Keratinocyte (primary cell): ENCODE results near the gene UNC5A. TPM values are rescaled to one million over a fixed set of nuclear protein-coding genes. Genes with fewer than 3 reads are reported as not detected.

Experiments used
- DNase-seq: peaks from one replicate; pipeline ENCODE4 v3.0.0-alpha.2; 2011; ENCODE audit warnings: low read depth, missing footprints, low spot score
- FAIRE-seq: peaks from 2 replicates; lab custom pipeline; 2011; peaks lifted over from hg19 to GRCh38; lab: Jason Lieb, UNC
- H2AFZ ChIP-seq: 2 replicates; pipeline ENCODE4 v1.6.0; 2012; ENCODE audit warnings: low read length, control low read depth, inconsistent platforms; ENCODE audit not compliant: control insufficient read depth
- H3K27ac ChIP-seq: 2 replicates; pipeline ENCODE4 v1.5.1; 2011; ENCODE audit warnings: low read length; ENCODE audit not compliant: control insufficient read depth, insufficient read depth
- H3K27me3 ChIP-seq: 3 replicates; pipeline ENCODE4 v1.6.0; 2011; ENCODE audit warnings: low read length; ENCODE audit not compliant: control insufficient read depth, insufficient read depth; ENCODE audit errors: extremely low read depth
- H3K36me3 ChIP-seq, 2 experiments: 2 replicates in 1 of 2; 3 replicates in 1 of 2; pipeline ENCODE4 v1.5.1; 2011; ENCODE audit warnings: low read length in 2 of 2, mild to moderate bottlenecking in 1 of 2; ENCODE audit not compliant: control insufficient read depth in 2 of 2, insufficient read depth in 2 of 2; ENCODE audit errors: extremely low read depth in 1 of 2
- H3K4me1 ChIP-seq: 3 replicates; pipeline ENCODE4 v1.5.1; 2011; ENCODE audit warnings: low read length; ENCODE audit not compliant: control insufficient read depth, insufficient read depth; ENCODE audit errors: extremely low read depth
- H3K4me2 ChIP-seq: 3 replicates; pipeline ENCODE4 v1.6.0; 2011; ENCODE audit warnings: low read depth, low read length; ENCODE audit not compliant: control insufficient read depth, insufficient read depth; ENCODE audit errors: extremely low read depth
- H3K4me3 ChIP-seq, 3 experiments: fragments of 200-600 bp in 1 of 3; sonication (generic) in 1 of 3; 2 replicates in 2 of 3; 3 replicates in 1 of 3; pipeline ENCODE4 v1.5.1; 2011 to 2016; ENCODE audit warnings: low read length in 3 of 3, mild to moderate bottlenecking in 3 of 3, control low read depth in 2 of 3, inconsistent platforms in 1 of 3, low read depth in 1 of 3, mixed read lengths in 1 of 3, mixed run types in 1 of 3, moderate library complexity in 1 of 3; ENCODE audit not compliant: control insufficient read depth in 2 of 3, insufficient read depth in 2 of 3; ENCODE audit errors: extremely low read depth in 1 of 3
- H3K79me2 ChIP-seq: 2 replicates; pipeline ENCODE4 v1.6.0; 2012; ENCODE audit warnings: low read length; ENCODE audit not compliant: control insufficient read depth, insufficient read depth
- H3K9ac ChIP-seq: 3 replicates; pipeline ENCODE4 v1.6.0; 2011; ENCODE audit warnings: low read length; ENCODE audit not compliant: control insufficient read depth, insufficient read depth; ENCODE audit errors: extremely low read depth
- H3K9me1 ChIP-seq: 3 replicates; pipeline ENCODE4 v1.6.0; 2011; ENCODE audit warnings: low read length; ENCODE audit not compliant: control insufficient read depth, insufficient read depth; ENCODE audit errors: extremely low read depth
- H3K9me3 ChIP-seq: 2 replicates; pipeline ENCODE4 v1.5.1; 2012; ENCODE audit warnings: low read depth, low read length; ENCODE audit not compliant: control insufficient read depth
- H4K20me1 ChIP-seq: 3 replicates; pipeline ENCODE4 v1.6.0; 2011; ENCODE audit warnings: low read length; ENCODE audit not compliant: control insufficient read depth, insufficient read depth; ENCODE audit errors: extremely low read depth
- CTCF ChIP-seq, 3 experiments: IDR thresholded peaks in 1 of 3; conservative IDR thresholded peaks in 1 of 3; optimal IDR thresholded peaks in 1 of 3; 2 replicates in 2 of 3; 3 replicates in 1 of 3; pipeline versions ENCODE3 to v1.5.1; 2011; ENCODE audit warnings: low read length in 3 of 3, mild to moderate bottlenecking in 3 of 3, moderate library complexity in 2 of 3, control low read depth in 1 of 3, inconsistent platforms in 1 of 3; ENCODE audit not compliant: insufficient read depth in 2 of 3; ENCODE audit errors: extremely low read depth in 1 of 3
- EZH2 ChIP-seq: IDR thresholded peaks from one replicate; pipeline ENCODE4 v1.6.1; 2012; ENCODE audit warnings: inconsistent platforms, mild to moderate bottlenecking, low read length, moderate library complexity
- dilution Hi-C: fragments of 300-500 bp; cut with MboI; formaldehyde crosslinking; loops from one replicate; pipeline ENCODE4 v1.7.0; 2020; ENCODE audit warnings: low sequenced_read_pairs; ENCODE audit not compliant: extremely low pct_ligation_motif_present
- polyA plus RNA-seq, 5 experiments: library from polyadenylated mRNA; depleted of rRNA in 3 of 5; stranded (reverse) in 3 of 5; stranded (forward) in 1 of 5; unstranded in 1 of 5; fragments of >200 nt; gene quantifications; 1 replicate in 1 of 5; 2 replicates in 3 of 5; 3 replicates in 1 of 5; pipeline versions ENCODE4 v1.2.1 to v1.2.3, GENCODE V29; 2011 to 2012; ENCODE audit warnings: missing spikeins in 2 of 5, low read depth in 1 of 5, low replicate concordance in 1 of 5

UNC5A gene
- polyA plus RNA-seq, 1 donor (not counting 4 experiments of a cell fraction or from before 2014, with no cell fraction given), result not detected

- no peak for FAIRE-seq
- no peak overlapping the region for H3K4me3 ChIP-seq
- dilution Hi-C loops, result no loop called here
- TF ChIP-seq EZH2, result no peak
- TF ChIP-seq CTCF (optimal IDR thresholded peaks at IDR 0.05 in 1 of 3, IDR thresholded peaks at IDR 0.05 in 1 of 3, conservative IDR thresholded peaks at IDR 0.05 in 1 of 3; ENCODE audit: extremely low read depth in 1 of 3, insufficient read depth in 2 of 3, low read length in 3 of 3), result no peak
- no peak overlapping the region for H2AFZ ChIP-seq
- no peak for DNase-seq
- no peaks in the 10 kb centered on the region for H3K9me1 ChIP-seq
- peaks cover 4% of the 10 kb centered on the region for H3K27me3 ChIP-seq
- no peak overlapping the region for H3K4me2 ChIP-seq
- no peaks in the 10 kb centered on the region for H4K20me1 ChIP-seq
- no peaks in the 10 kb centered on the region for H3K4me1 ChIP-seq
- H3K27ac ChIP-seq, result no peak overlapping the region
- no peak overlapping the region for H3K9ac ChIP-seq
- no peaks in the 10 kb centered on the region for H3K9me3 ChIP-seq
- H3K36me3 ChIP-seq, result no peaks in the 10 kb centered on the region
- H3K79me2 ChIP-seq, result no peaks in the 10 kb centered on the region
Measured at GRCh38 chr5:176886336-176887251, 76.2 kb downstream of the UNC5A start.

GRCh38 chr5:176887252-176887849 lies 77.0 kb downstream of the UNC5A start:
- Histone ChIP-seq H3K27ac (no peak overlapping the region), H4K20me1 (no peaks in the 10 kb centered on the region), H3K9me3 (no peaks in the 10 kb centered on the region), H3K4me1 (no peaks in the 10 kb centered on the region), H3K9me1 (no peaks in the 10 kb centered on the region), H3K79me2 (no peaks in the 10 kb centered on the region), H3K4me3 (no peak overlapping the region), H3K27me3 (peaks cover 4% of the 10 kb centered on the region), H3K4me2 (no peak overlapping the region), H2AFZ (no peak overlapping the region), H3K9ac (no peak overlapping the region), H3K36me3 (no peaks in the 10 kb centered on the region)
- dilution Hi-C loops, result no loop called here
- DNase-seq (no peak), FAIRE-seq (no peak)
- TF ChIP-seq EZH2 (no peak), CTCF (optimal IDR thresholded peaks at IDR 0.05 in 1 of 3, IDR thresholded peaks at IDR 0.05 in 1 of 3, conservative IDR thresholded peaks at IDR 0.05 in 1 of 3; ENCODE audit: extremely low read depth in 1 of 3, insufficient read depth in 2 of 3, low read length in 3 of 3) (peak in 1 of 3 experiments; percentile 13)
